GM21717 (cell line): ENCODE results near the gene NEGR1.

Source experiments
- ATAC-seq: cut with Tn5 transposase; IDR thresholded peaks from one replicate; pipeline ENCODE4 v1.9.1; 2021; ENCODE audit warnings: mild to moderate bottlenecking, moderate library complexity; ENCODE audit not compliant: unreplicated experiment

Gene NEGR1

DNA sequence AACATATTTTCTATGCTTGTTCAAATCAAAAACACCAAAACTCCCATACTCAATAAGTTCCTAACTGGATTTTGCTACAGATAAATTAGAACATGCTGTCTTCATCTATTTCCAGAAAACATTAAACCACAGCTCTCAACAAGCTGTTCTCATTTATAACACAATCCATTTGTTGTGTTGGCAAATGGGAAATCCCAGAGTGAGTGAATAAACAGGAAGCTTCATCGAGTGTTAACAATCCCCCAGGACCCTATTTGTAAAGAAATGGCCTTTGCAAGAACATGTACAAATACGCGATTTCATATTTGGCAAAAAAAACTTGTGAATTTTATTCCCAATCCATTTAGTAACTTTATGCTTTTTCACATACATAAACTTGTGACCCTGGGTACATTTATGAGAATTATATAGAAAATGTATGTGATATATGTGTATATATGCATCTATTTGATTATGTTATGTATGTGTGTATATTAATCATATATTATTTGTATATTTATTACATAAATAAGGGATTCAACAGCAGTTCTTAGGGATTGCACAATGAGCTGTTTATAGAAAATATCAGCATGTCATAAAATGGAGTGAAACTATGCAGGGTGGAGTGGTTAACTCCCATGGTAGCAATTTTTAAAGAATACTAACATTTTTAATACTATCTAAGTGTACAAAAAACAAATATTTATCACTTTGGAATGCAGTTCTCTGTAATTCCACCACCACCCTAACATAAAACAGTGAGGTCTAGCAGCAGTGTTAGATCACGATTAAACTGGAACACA lies 160.0 kb downstream of the NEGR1 start:
- no peak for ATAC-seq

DNA sequence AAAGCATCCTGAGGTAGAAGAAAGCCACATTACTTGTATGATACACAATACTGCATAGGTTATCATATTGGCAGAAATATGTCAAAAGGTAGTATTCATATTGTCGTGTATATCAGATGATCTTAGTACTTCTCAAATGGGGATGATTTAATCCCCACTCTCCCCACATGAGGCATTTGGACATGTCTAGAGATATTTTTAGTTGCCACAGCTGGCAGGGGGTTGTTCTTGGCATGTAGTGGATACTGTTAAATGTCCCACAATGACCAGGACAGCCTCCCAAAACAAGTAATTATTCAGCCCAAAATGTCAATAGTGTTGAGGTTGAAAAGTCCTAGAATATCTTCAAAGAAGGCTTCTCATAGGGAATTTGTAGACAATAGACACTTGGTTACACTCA lies 162.8 kb downstream of the NEGR1 start:
- no peak for ATAC-seq

DNA sequence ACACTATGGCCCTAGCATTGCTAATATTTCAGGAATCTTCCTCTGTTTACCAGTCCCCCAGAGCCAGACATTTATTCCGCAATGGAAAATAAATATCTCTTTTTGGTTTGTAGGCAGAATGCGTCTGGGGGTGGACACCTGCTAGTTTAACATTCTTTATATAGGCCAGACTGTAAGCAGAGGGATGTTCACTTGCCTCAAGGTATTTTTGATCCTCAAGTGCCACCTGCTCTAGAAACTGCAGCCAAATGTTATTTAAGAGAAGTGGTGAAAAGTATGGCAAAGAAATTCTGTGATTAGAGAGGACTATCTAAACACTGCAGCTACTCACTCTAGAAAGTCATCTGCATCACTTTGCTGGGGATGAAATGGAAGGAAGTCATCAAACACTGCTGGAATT lies 164.7 kb downstream of the NEGR1 start:
- no peak for ATAC-seq

DNA sequence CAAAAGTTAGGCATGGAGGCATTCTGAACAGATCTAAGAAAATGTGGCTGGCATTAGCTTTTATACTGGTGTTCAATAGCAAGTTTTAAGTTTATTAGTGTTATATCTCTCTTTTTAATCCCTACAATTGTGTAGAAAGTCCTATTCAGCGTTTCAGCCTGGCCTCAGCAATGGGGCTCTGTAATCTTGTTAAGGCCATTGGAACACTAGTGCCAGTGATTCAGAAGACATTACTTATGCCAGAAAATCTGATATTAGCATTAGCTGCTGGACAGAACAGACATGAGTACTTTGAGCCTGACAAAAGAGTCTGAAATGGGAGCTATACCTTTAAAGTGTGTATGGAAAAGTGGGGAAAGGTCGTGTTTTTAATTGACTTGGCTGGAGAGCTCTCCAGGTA lies 167.0 kb downstream of the NEGR1 start:
- no peak for ATAC-seq

DNA sequence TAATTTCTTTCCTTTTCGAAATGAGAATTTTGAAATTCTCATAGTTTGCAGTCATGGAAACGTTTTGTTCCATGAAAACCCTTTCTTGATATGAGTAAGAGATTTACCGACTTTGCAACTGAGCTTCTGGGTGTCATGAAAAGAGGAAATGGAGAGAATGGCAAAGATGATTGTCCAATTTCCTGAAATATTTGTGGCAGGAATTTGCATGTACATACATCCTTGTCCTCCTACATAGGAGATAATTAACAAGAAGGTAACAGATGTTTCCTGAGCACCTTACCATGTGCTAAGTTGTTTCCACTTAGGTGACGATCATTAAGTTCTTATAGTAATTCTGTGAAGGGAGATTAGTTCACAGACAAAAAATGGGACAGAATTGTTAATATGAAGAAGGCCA lies 170.7 kb downstream of the NEGR1 start:
- ATAC-seq: no peak

DNA sequence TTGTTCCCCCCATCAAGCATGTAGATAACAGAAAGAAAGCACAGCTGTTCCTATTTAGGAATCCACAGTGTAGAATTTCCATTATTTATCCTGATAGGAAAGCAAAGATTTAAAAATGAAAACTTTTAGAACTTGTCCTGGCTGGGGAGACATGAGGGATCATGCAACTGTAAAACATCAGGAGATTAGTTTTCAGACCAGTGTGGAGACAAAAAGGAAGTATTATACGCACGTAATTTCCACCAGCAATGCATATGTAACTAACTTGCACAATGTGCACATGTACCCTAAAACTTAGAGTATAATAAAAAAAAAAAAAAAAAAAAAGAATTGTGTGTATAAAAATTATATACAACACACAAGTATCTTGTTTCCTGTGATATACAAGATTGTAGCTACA lies 172.4 kb downstream of the NEGR1 start:
- ATAC-seq: no peak

DNA sequence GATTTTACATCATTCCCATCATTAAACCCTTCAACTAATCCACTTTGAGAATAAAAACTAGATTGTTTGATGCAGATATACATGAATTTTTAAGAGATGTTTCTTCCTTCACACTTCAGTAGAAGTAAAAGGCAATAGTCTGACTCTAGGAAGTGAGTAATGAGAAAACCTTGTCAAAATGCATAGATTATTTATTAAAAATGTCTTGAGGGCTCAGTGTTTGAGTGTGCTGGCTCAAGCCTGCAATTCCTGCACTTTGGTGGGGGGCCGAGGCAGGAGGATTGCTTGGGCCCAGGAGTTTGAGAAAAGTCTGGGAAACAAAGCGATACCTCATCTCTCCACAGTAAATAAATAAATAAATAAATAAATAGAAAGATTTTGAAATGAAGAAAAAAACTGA lies 177.1 kb downstream of the NEGR1 start:
- ATAC-seq: no peak

DNA sequence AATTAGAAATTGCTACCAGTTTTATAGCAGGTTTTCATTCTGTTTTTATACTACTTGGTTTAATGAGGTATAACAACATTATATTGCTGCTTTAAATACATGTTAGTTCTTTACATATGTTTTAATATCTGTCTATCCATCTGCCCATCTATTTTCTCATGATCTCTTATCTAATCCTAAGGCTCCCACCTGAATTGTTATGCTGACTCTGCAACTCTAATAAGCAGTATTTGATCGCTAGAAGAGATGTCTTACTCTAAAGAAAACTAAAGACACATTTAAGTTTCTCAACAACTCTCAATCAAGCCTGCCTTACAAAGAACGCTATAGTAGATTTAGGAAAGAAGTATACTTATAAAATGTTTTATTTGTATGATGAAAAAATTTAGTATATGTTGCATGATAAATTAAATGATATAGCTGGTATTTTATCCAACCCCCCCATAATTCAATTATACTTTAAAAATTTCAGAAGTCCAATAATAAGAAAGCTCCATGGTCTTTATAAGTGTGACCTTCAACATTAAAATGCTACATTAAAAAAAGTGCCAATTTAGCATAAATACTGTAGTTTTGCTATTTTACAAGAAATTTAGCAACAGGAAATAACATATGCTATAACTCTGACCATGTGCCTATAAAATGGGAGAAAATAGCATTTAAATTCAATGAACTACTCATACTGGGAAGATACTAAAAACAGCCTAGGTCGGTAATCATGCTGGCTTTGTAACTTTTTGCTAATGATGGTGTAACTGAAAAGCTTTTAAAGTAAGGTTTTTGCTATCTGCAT lies 180.3 kb downstream of the NEGR1 start:
- no peak for ATAC-seq

DNA sequence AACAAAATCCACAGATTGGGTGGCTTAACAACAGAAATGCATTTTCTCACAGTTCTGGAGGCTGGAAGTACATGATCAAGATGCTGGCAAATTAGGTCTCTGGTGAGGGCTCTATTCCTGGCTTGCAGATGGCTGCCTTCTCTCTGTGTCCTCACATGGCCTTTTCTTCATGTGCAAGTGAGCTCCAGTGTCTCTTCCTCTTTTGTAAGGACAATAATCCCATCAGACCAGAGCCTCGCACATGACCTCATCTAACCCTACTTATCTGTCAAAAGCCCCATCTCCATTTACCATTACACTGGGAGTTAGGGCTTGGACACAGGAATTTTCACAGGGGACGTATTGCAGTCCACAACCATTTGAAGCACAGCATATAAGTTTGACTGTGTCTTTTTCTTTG lies 181.6 kb downstream of the NEGR1 start:
- ATAC-seq: no peak

DNA sequence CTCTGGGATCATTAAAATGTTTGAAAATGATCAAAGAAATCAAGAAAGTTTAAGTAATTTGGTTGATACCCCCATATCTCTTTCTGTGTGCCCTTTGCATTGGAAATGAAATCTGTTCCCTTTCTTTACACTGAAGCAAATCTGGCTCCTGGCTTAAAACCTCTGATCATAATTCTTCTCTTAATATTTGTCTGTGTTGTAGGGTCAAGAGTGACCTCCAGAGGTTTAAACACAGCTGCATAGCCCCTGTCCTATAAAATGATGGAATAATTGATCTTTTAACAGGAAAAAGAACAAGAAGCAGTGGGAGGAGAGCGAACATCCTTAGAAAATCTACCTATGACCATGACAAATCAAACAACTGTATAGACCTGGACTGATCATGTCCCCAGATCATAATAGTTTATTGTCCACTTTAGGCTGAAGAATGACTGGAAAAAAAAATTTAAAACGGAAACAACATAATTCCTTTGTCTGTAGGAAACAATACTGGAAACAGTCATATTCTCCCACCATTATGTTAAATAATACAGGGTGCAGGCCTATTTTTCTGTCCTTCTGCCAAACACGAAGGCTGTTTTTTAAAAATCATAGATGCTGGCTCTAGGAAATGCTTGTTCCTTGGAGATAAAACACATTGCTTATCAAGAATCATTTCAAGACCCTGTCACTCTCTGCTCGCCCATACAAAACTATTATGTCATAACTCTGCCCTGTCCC lies 184.3 kb downstream of the NEGR1 start:
- no peak for ATAC-seq

DNA sequence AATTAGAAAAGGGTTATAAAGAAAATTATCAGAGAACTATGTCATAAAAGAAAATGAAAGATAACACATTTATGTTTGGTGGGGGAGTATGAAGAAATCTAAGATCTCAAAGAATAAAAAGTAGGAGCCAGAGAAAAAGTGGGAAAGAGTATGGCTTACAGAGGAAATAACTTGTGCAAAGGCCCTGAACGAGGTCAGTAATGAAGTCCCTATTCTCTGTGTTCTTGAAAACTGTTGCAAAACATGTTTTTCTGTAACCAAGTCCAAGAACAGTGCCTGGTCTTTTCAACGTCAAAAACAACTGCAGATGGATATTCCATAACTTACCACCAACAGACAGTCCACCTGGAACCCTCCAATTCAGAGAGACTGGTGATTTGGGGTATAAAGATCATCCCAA lies 188.1 kb downstream of the NEGR1 start:
- no peak for ATAC-seq

DNA sequence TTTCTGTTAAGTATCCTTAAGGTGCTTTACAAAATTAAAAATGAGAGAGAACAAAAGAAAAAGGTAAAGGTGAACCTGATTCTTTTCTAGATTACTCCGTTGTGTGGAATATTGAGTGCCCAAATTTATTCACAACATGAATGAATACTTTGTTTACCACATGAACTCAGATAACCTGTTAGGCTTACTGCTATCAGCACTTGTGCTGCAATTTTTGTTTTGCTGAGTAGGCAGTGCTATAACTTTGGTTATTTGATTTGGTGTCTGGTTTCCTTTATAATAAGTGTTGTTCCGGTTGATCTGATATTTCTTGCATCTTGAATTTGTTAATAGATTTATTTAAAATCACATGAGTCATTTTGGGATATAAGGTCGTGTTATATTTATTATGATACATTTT lies 195.9 kb downstream of the NEGR1 start:
- no peak for ATAC-seq

DNA sequence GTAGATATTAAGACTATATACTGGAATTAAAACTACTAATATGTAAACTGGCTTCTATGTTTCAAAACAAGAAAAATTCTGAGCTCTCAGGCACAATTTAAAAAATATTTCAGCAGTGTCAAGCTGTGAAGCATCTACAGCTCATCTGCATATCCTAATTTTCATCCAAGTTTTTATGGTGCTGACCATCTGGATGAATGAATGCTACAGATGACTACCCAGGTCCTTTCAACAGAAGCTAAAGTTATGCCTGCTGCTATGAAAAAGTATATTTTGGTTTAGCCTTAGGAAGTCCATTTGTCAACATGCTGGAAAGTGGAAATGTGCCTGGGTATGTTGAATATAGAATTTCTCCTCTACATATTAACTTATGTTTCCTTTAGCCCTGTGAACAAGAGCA lies 206.9 kb downstream of the NEGR1 start:
- no peak for ATAC-seq

DNA sequence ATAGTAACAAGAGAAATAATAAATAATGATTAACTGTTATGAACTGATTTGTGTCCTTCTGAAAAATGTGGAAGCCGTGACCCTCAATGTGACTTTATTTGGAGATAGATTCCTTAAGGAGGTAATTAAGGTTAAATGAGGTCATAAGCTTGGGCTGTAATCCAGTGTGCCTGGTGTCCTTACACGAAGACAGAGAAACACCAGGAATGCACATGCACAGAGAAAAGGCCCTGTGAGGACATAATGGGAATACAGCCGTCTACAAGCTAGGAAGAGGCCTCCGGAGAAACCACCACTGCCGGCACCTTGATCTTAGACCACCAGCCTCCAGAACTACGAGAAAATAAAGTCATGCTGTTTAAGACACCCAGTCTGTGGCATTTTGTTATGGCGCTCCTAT lies 215.9 kb downstream of the NEGR1 start:
- ATAC-seq: no peak

DNA sequence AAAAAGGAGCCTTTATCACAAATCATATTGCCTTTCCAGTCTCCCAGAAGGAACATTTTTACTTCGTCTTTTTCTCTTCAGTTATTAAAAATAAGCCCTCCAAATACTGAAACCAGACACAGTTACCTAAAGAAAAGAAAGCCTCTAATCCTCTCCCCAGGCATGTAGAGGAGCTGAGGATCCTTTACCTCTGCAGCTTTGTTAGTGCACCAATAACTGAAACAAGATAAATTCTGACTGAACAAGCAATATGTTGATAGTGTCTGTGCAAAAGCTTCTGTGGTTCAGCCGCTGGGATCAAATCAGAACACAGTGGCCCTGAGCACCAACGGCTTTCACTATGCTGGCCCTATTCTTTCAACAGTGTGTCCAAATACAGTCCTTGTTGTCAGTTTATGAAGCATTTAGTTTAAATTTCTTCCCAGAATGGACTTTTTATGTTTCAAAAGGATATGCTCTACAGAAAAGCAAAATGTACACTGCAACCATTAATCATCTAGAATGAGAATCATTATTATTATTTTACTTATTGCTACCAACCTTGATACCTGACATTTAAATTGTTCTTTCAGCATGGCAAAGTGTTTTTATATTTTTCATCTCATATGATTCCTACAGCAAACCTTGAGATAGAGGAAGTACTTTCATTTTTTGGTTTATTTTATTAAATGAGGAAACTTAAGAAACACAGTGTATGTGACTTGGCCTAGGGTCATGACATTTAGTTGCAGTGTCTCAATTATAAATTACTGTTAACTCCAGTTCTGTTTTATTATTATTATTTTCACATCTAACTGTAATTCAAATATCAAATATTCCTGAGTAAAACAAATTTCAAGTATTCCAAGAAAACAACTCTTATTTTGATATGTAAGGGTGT lies 217.9 kb downstream of the NEGR1 start:
- no peak for ATAC-seq

DNA sequence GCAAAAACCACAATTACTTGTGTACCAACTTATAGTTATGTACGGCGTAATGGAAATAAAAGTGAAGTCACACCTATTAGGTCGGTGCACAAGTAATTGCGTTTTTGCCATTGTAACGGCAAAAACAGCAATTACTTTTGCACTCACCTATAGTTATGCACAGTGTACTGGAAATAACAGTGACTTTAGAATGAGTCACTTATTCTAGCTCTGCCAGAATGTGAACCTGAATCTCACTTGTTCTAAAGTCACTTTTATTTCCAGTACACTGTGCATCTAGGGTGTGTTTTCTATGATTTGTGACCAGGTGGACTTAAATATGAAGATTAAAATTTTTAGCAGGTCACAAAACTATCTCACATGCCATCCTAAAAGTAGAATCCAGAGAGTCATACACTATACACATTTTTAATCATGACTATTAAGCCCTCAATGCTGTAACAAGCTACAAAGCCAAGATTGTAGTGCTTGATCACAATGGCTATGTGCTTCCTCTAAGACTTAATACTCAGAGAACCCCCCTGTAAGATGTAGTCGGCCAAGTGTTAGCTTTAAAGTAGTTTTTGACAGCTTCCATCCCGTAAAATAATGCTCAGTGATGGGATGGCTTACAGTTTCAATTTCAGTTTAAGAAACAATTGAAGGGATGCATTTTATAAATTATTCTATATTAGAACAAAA lies 218.8 kb downstream of the NEGR1 start:
- ATAC-seq: no peak

DNA sequence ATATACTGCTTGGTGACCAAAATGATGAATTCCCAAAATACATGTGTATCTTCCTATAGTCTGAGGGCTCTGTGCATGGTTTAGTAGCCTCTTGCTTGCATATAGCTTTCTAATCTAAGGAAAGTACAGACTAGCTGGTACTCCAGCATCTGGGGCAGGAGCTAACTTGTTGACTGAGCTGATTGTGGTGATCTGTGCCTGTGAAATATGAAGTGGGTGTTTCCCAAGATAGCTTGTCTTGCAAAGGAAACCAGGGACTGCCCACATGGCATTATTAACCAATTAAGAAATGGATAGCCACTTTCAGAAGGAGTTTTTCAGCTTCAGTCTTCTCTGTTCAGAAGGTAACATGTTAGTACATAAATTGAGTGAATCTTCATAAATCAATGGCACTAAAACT lies 219.8 kb downstream of the NEGR1 start:
- ATAC-seq: no peak

DNA sequence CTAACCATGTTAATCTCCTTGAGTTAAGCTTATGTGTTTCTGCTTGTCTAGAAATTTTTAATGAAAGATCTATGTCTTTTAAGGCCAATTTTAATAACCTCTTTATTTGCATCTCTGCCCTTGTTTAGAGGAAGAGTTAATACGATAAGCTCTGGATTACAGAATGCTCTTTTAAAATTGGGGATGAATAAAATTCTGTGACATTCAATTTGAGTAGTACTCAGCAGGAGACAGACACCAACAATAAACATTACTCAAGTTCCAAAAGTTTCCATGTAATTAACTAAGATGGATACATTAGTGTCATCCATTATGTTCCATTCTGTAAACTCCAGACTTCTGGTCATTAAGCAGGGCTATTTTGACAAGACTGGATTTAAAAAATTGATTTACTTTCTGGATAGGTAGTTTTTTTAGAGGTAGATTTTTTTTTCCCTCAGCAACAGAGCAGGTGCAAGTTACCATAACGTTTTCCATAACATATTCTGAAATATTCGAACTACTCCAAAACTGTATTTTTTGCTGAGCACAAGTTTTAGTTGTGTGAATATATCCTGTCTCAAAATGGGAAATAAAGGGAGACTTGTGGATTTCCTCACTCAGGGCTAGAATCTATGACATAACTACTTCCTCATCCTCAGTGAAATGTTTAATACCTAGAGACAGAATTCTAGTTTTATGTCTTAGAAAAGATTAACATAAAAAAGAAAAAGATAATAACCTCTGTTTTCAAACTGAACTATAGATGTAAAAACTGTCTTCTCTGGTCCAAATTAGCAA lies 221.7 kb downstream of the NEGR1 start:
- no peak for ATAC-seq

DNA sequence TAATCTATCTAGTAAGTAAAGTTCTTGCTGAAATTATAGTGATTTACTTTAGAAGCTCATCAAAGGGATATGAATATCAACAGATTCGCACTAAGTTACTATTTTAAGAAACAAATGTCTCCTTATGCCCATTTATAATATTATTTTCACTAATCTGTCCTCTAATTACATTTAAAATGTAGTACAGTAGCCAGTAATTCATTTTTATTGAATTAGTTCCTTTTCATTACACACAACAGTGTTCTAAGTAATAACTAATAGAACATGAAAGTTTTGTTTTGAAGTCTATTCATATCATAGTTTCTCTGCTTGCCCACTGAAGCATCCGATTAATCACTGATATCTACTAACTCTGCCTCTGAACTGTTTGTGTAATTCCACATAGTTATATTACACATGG lies 225.8 kb downstream of the NEGR1 start:
- ATAC-seq: no peak

DNA sequence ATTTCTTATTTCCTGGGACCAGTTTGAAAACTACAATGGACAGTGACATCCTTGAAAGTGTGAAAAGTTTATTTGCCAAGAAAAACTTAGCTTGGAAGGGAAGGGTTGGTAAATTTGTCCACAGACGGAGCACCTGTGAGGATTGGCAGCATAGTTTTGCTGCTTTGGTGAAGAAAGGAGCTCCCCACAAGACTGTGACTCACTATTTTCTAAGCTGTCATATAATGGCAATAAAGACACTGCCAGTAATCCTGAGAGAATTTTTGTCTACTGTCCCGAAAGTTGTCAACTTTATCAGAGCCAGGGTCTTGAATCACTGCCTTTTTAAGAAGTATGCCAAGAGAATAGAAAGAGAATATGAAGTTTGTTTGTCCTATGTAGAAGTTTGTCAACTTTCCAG lies 230.8 kb downstream of the NEGR1 start:
- ATAC-seq: no peak
